Testis (tissue), 3 donors: ENCODE data around the gene TMEM232. TPM values are rescaled to one million over a fixed set of nuclear protein-coding genes. Genes with fewer than 3 reads are reported as not detected.
"Not testable (repeated sequence)": the region's sequence is repeated elsewhere in the genome, so short reads cannot be mapped to it uniquely, and the experiment has no call there.

Experiments used
- DNase-seq: peaks from one replicate; pipeline ENCODE4 v3.0.0-alpha.2; 2019
- H3K27ac ChIP-seq, 2 donors: fragments of 200-600 bp; sonication (generic); one replicate each; pipeline ENCODE4 v1.5.1; 2019
- H3K27me3 ChIP-seq: fragments of 200-600 bp; sonication (generic); one replicate; pipeline ENCODE4 v1.5.1; 2019
- H3K36me3 ChIP-seq: fragments of 200-600 bp; sonication (generic); one replicate; pipeline ENCODE4 v1.5.1; 2017; ENCODE audit warnings: low read depth; ENCODE audit errors: missing control alignments
- H3K4me1 ChIP-seq: fragments of 200-600 bp; sonication (generic); one replicate; pipeline ENCODE4 v1.5.1; 2019
- H3K4me3 ChIP-seq, 2 donors: fragments of 200-600 bp; sonication (generic); one replicate each; pipeline ENCODE4 v1.5.1; 2017 to 2019
- H3K9me3 ChIP-seq: fragments of 200-600 bp; sonication (generic); one replicate; pipeline ENCODE4 v1.5.1; 2017
- POLR2A ChIP-seq: fragments of 450-650 bp; IDR thresholded peaks from one replicate; pipeline ENCODE4 v1.6.1; 2017; ENCODE audit warnings: antibody characterized with exemption, mild to moderate bottlenecking, moderate library complexity
- WGBS, 2 donors: methylation state at CpG; one replicate each; pipeline ENCODE4 v1.1.5; 2018; 5-methylcytosine and 5-hydroxymethylcytosine counted together
- intact Hi-C: fragments of 100-400 bp; cut with DNase I; formaldehyde crosslinking; loops from one replicate; pipeline ENCODE4 v1.15.1; 2023; ENCODE audit warnings: low total_unique reads
- polyA plus RNA-seq: library from polyadenylated mRNA; stranded (reverse); fragments of 350-450 nt; fragmentation: Illumina TruSeq; extraction: RNeasy Lipid Tissue Mini Kit (QIAGEN cat#74804); gene quantifications from one replicate; pipeline ENCODE4 v1.2.3, GENCODE V29; 2014; ENCODE audit warnings: low read depth, low replicate concordance; ENCODE audit not compliant: insufficient read depth
- total RNA-seq, 2 donors: library from RNA; depleted of rRNA; stranded (reverse); fragments of >200 nt; gene quantifications; one replicate each; pipeline ENCODE4 v1.2.3, GENCODE V29; 2016
- TF ChIP-seq, protein P1 (sequence below), 3 experiments: fragments of 450-650 bp in 2 of 3; fragments of 200-600 bp in 1 of 3; sonication (generic) in 1 of 3; IDR thresholded peaks; one replicate each; pipeline ENCODE4 v1.5.1; 2016 to 2019; ENCODE audit warnings: antibody characterized with exemption in 3 of 3, mild to moderate bottlenecking in 2 of 3, moderate library complexity in 1 of 3

Gene TMEM232
- total and polyA plus RNA-seq, 3 donors from 2014 or later = 28.1 to 42.6 (median 32.0) TPM

DNA sequence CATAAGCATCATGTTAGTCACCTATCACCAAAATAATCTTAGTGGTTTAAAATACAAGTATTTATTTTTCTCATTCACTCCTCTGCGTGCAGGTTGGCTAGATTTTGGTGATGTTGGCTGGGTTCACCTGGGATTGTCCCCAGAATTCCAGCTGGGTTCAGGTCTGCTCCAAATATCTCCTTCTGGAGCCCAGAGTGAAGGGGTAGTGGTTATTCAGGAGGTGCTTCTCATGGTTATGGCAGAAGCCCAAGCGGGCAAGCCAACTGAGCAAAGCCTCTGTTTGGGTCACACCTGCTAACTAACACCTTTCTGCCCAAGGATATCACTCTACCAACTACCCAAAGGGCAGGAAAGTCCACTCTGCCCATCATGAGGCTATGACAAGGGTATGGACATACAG lies 7.6 kb upstream of the TMEM232 start:
- intact Hi-C loops = no loop called here
- no peak for DNase-seq
- no peaks in the 10 kb centered on the region for H3K27me3 ChIP-seq
- 92 to 98% methylated on average over 2 of the region's 2 CpGs for WGBS, 2 donors
- no peak for TF ChIP-seq POLR2A
- TF ChIP-seq, protein P1, sequence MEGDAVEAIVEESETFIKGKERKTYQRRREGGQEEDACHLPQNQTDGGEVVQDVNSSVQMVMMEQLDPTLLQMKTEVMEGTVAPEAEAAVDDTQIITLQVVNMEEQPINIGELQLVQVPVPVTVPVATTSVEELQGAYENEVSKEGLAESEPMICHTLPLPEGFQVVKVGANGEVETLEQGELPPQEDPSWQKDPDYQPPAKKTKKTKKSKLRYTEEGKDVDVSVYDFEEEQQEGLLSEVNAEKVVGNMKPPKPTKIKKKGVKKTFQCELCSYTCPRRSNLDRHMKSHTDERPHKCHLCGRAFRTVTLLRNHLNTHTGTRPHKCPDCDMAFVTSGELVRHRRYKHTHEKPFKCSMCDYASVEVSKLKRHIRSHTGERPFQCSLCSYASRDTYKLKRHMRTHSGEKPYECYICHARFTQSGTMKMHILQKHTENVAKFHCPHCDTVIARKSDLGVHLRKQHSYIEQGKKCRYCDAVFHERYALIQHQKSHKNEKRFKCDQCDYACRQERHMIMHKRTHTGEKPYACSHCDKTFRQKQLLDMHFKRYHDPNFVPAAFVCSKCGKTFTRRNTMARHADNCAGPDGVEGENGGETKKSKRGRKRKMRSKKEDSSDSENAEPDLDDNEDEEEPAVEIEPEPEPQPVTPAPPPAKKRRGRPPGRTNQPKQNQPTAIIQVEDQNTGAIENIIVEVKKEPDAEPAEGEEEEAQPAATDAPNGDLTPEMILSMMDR (IDR thresholded peaks at IDR 0.05) = no peak
- H3K27ac ChIP-seq = no peak overlapping the region
- no peak overlapping the region for H3K4me3 ChIP-seq
- H3K9me3 ChIP-seq = no peaks in the 10 kb centered on the region
- no peaks in the 10 kb centered on the region for H3K36me3 ChIP-seq
- no peaks in the 10 kb centered on the region for H3K4me1 ChIP-seq

DNA sequence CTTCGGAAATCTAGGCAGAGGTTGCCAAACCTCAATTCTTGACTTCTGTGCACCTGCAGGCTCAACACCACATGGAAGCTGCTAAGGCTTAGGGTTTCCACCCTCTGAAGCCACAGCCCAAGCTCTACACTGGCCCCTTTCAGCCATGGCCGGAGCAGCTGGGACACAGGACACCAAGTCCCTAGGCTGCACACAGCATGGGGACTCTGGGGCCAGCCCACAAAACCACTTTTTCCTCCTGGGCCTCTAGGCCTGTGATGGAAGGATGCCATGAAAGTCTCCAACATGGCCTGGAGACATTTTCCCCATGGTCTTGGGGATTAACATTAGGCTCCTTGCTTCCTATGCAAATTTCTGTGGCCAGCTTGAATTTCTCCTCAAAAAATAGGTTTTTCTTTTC lies 5.0 kb upstream of the TMEM232 start:
- H3K4me3 ChIP-seq, H3K36me3 ChIP-seq, H3K4me1 ChIP-seq, intact Hi-C loops, H3K9me3 ChIP-seq, DNase-seq, H3K27me3 ChIP-seq, H3K27ac ChIP-seq: not testable (repeated sequence)
- 93 to 100% methylated on average over 2 of the region's 2 CpGs for WGBS, 2 donors

DNA sequence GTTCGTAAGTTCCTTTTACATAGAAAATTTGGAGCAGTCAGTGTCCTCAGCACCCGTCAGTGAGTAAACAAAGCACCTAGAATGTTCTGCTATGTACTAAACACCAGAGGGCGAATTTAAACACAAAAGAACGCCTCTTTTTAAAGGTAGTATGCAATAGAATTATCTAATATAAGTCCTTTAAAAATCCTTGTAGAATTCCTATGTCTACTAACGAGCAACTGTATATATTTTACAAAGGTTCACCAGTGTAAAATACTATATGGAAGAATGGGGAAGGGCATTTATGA lies 499 bp upstream of the TMEM232 start:
- TF ChIP-seq, protein P1 (IDR thresholded peaks at IDR 0.05) = no peak
- TF ChIP-seq POLR2A = no peak
- Histone ChIP-seq H3K36me3 (no peaks in the 10 kb centered on the region), H3K27me3 (no peaks in the 10 kb centered on the region), H3K9me3 (no peaks in the 10 kb centered on the region), H3K27ac (no peak overlapping the region), H3K4me3 (peak overlapping the region; percentile 9 to 47), H3K4me1 (no peaks in the 10 kb centered on the region)
- no peak for DNase-seq
- intact Hi-C loops = no loop called here
- WGBS, 2 donors = 30 to 56% methylated on average over 5 of the region's 5 CpGs

DNA sequence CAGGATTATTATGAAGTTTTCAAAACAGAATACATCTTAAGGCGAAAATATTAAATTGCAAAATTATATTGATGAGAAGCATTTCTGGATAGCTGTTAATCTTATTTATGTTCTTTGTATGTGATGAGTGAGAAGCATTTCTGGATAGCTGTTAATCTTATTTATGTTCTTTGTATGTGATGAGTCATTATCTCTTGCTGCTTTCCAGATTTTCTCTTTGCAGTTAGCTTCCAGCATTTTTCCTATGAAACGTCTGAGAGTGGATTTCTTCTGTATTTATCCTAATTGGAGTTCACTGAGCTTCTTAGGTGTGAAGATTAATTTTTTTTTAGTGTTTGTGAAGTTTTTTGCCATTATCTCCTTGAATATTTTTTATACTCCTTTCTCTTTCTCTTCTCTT lies 8.2 kb downstream of the TMEM232 start:
- Histone ChIP-seq H3K27ac (no peak overlapping the region), H3K4me1 (no peaks in the 10 kb centered on the region), H3K36me3 (no peaks in the 10 kb centered on the region), H3K27me3 (no peaks in the 10 kb centered on the region), H3K9me3 (no peaks in the 10 kb centered on the region), H3K4me3 (no peak overlapping the region)
- TF ChIP-seq, protein P1 (IDR thresholded peaks at IDR 0.05) = no peak
- no peak for TF ChIP-seq POLR2A
- no peak for DNase-seq
- 68 to 72% methylated on average over 2 of the region's 2 CpGs for WGBS, 2 donors
- intact Hi-C loops = no loop called here

DNA sequence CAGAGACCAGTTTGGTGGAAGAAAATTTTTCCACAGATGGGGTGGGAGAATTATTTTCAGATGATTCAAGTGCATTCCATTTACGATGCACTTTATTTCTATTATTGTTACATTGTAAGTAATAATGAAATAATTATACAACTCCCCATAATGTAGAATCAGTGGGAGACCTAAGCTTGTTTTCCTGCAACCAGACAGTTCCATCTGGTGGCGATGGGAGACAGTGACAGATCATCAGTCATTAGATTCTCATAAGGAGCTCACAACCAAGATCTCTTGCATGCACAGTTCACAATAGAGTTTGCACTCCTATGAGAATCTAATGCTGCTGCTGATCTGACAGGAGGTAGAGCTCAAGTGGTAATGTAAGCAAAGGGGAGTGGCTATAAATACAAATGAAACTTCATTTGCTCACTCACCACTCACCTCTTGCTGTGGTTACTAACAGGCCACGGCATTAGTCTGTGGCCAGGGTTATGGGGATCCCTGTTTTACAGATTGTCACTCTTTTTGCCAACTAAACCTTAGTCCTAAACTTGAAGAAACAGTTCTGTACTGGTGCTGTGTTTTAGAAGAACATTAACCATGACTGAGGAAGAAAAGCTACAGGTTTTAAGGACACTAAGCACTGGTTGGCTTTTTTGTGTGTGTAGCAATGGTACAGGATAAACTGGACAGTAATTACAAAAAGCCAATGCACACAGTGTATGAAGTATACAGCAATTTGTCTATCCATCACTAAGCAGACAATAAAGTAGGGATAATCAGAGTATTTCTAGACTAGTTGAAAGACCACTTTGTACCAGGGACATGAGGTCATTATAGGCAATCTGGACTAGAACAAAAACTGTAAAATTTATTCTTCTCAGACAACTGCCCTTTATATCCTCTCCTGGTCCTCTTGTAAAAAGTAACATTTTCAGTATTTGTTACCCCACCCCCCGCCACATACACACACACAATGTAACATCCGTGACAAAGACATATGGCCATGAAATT lies 9.9 kb downstream of the TMEM232 start:
- intact Hi-C loops = no loop called here
- WGBS, 2 donors = 78 to 80% methylated on average over 5 of the region's 5 CpGs
- H3K27me3 ChIP-seq = no peaks in the 10 kb centered on the region
- TF ChIP-seq POLR2A = no peak
- TF ChIP-seq, protein P1 (IDR thresholded peaks at IDR 0.05) = no peak
- H3K4me1 ChIP-seq = no peaks in the 10 kb centered on the region
- no peak for DNase-seq
- no peaks in the 10 kb centered on the region for H3K9me3 ChIP-seq
- no peak overlapping the region for H3K27ac ChIP-seq
- no peaks in the 10 kb centered on the region for H3K36me3 ChIP-seq
- H3K4me3 ChIP-seq = no peak overlapping the region
